GOT3 (cell line): Measurements from ENCODE around the gene MYH7.
A peak's percentile ranks its signal among the peaks of the same experiment; 100 is the strongest.

Experiments used
- DNase-seq: peaks from one replicate; lab custom pipeline; 2025; ENCODE audit warnings: mixed read lengths; lab: John Stamatoyannopoulos, UW

The MYH7 gene

GRCh38 chr14:23447361-23448350 lies 12.2 kb upstream of the MYH7 start:
- no peak for DNase-seq

GRCh38 chr14:23446291-23446851 lies 10.9 kb upstream of the MYH7 start:
- no peak for DNase-seq

GRCh38 chr14:23445773-23446172 lies 10.3 kb upstream of the MYH7 start:
- DNase-seq = no peak

GRCh38 chr14:23444314-23444713 lies 8.9 kb upstream of the MYH7 start:
- no peak for DNase-seq

- DNase-seq = no peak
Measured at GRCh38 chr14:23443881-23444280, 8.4 kb upstream of the MYH7 start.

GRCh38 chr14:23443411-23443812 lies 8.0 kb upstream of the MYH7 start:
- no peak for DNase-seq

- DNase-seq = peak; percentile 95
Measured at GRCh38 chr14:23442721-23443356, 7.4 kb upstream of the MYH7 start.

- DNase-seq = no peak
Measured at GRCh38 chr14:23441076-23441475, 5.6 kb upstream of the MYH7 start.

GRCh38 chr14:23439107-23439835 lies 3.8 kb upstream of the MYH7 start:
- no peak for DNase-seq

GRCh38 chr14:23438101-23438971 lies 2.9 kb upstream of the MYH7 start:
- no peak for DNase-seq

- DNase-seq = no peak
Measured at GRCh38 chr14:23437133-23438100, 2.0 kb upstream of the MYH7 start.

- no peak for DNase-seq
Measured at GRCh38 chr14:23436327-23437132, 1.1 kb upstream of the MYH7 start.

- DNase-seq = no peak
Measured at GRCh38 chr14:23434488-23435222, 805 bp downstream of the MYH7 start.

GRCh38 chr14:23433457-23433856 lies 2.0 kb downstream of the MYH7 start:
- DNase-seq = no peak

- no peak for DNase-seq
Measured at GRCh38 chr14:23432946-23433345, 2.5 kb downstream of the MYH7 start.

GRCh38 chr14:23432102-23432925 lies 3.1 kb downstream of the MYH7 start:
- DNase-seq = no peak

- no peak for DNase-seq
Measured at GRCh38 chr14:23431486-23431885, 4.0 kb downstream of the MYH7 start.

GRCh38 chr14:23430723-23431085 lies 4.8 kb downstream of the MYH7 start:
- DNase-seq = no peak
